Stomach (tissue), 9 donors: ENCODE data around the gene COG4. TPM values are rescaled to one million over a fixed set of nuclear protein-coding genes. Genes with fewer than 3 reads are reported as not detected.
"Not testable (repeated sequence)": the region's sequence is repeated elsewhere in the genome, so short reads cannot be mapped to it uniquely, and the experiment has no call there.

Experiments used
- DNase-seq, 2 donors: peaks; one replicate each; pipeline versions ENCODE4 v3.0.0 to v3.0.0-alpha.2; 2013 to 2019
- H3K27ac ChIP-seq, 5 donors: fragments of 200-600 bp in 4 of 5; sonication (generic) in 4 of 5; one replicate each; pipeline ENCODE4 v1.5.1; 2013 to 2019; ENCODE audit warnings: mild to moderate bottlenecking in 1 of 5, moderate library complexity in 1 of 5
- H3K27me3 ChIP-seq, 3 donors: fragments of 200-600 bp; sonication (generic); one replicate each; pipeline ENCODE4 v1.5.1; 2017 to 2019; ENCODE audit warnings: mixed run types in 1 of 3
- H3K36me3 ChIP-seq, 4 donors: fragments of 200-600 bp; sonication (generic); 1 replicate in 3 of 4; 2 replicates in 1 of 4; pipeline ENCODE4 v1.5.1; 2016 to 2019
- H3K4me1 ChIP-seq, 4 donors: fragments of 200-600 bp; sonication (generic); one replicate each; pipeline ENCODE4 v1.5.1; 2016 to 2019
- H3K4me3 ChIP-seq, 4 donors: fragments of 200-600 bp; sonication (generic) in 3 of 4; one replicate each; pipeline ENCODE4 v1.5.1; 2016 to 2019; ENCODE audit warnings: mild to moderate bottlenecking in 1 of 4
- H3K9me3 ChIP-seq, 4 donors: fragments of 200-600 bp; sonication (generic); one replicate each; pipeline ENCODE4 v1.5.1; 2016 to 2019
- EP300 ChIP-seq: sonication (generic); formaldehyde crosslinking; IDR thresholded peaks from one replicate; pipeline ENCODE4 v1.6.1; 2017; ENCODE audit warnings: antibody characterized with exemption
- POLR2A ChIP-seq, 4 donors: fragments of 450-650 bp; IDR thresholded peaks; one replicate each; pipeline ENCODE4 v1.6.1; 2016; ENCODE audit warnings: antibody characterized with exemption in 4 of 4, control low read depth in 2 of 4, mild to moderate bottlenecking in 1 of 4, moderate library complexity in 1 of 4
- POLR2AphosphoS5 ChIP-seq, 3 donors: sonication (generic); formaldehyde crosslinking; IDR thresholded peaks; one replicate each; pipeline ENCODE4 v1.6.1; 2016; ENCODE audit warnings: antibody characterized with exemption in 3 of 3
- WGBS, 5 donors: extraction: QIAGEN DNeasy Blood & Tissue Kit in 3 of 5; methylation state at CpG; one replicate each; pipeline versions ENCODE4 v1.1.5 to v1.1.7; 2013 to 2018; 5-methylcytosine and 5-hydroxymethylcytosine counted together
- intact Hi-C: fragments of 100-400 bp; cut with DNase I; formaldehyde crosslinking; loops from one replicate; pipeline ENCODE4 v1.15.1; 2023; ENCODE audit warnings: low total_unique reads
- polyA plus RNA-seq, 3 donors: library from polyadenylated mRNA; stranded (reverse); fragments of 200-250 nt; gene quantifications; one replicate each; pipeline ENCODE4 v1.2.3, GENCODE V29; 2013
- total RNA-seq, 5 donors: library from RNA; depleted of rRNA; stranded (reverse); fragments of >200 nt; gene quantifications; one replicate each; pipeline versions ENCODE4 v1.1.0 to v1.2.3, GENCODE V29; 2014 to 2016
- TF ChIP-seq, protein P1 (sequence below), 7 experiments: fragments of 450-650 bp in 4 of 7; fragments of 200-600 bp in 3 of 7; sonication (generic) in 3 of 7; IDR thresholded peaks; one replicate each; pipeline ENCODE4 v1.5.1; 2016 to 2019; ENCODE audit warnings: antibody characterized with exemption in 7 of 7, control low read depth in 2 of 7, mild to moderate bottlenecking in 1 of 7
- donor health status: healthy with polysubstance abuse.
- donor health status: Bipolar disorder and iron deficiency.
- donor health status: healthy.

Gene COG4
- total and polyA plus RNA-seq, 8 donors, result 10.7 to 127 (median 37.4) TPM

DNA sequence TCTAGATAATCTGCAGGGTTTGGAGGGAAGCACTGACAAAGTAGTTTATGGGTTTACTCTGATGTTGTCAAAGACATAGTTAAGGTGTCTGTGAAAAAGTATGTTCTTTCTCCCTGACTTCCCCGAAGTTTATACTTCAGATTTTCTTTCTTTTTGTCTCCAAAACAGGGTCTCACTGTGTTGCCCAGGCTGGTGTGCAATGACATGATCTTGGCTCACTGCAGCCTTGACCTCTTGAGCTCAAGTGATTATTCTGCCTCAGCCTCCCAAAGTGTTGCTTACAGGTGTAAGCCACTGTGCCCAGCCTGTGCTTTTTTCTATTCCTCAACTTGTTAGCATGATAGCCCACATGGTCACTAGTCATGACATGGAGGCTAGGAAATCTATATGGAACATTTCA is 21.2 kb upstream of the COG4 start:
- TF ChIP-seq EP300, result no peak
- no peak for TF ChIP-seq POLR2A (IDR thresholded peaks at IDR 0.05)
- TF ChIP-seq, protein P1, sequence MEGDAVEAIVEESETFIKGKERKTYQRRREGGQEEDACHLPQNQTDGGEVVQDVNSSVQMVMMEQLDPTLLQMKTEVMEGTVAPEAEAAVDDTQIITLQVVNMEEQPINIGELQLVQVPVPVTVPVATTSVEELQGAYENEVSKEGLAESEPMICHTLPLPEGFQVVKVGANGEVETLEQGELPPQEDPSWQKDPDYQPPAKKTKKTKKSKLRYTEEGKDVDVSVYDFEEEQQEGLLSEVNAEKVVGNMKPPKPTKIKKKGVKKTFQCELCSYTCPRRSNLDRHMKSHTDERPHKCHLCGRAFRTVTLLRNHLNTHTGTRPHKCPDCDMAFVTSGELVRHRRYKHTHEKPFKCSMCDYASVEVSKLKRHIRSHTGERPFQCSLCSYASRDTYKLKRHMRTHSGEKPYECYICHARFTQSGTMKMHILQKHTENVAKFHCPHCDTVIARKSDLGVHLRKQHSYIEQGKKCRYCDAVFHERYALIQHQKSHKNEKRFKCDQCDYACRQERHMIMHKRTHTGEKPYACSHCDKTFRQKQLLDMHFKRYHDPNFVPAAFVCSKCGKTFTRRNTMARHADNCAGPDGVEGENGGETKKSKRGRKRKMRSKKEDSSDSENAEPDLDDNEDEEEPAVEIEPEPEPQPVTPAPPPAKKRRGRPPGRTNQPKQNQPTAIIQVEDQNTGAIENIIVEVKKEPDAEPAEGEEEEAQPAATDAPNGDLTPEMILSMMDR (IDR thresholded peaks at IDR 0.05), result no peak
- no peak for TF ChIP-seq POLR2AphosphoS5 (IDR thresholded peaks at IDR 0.05)
- H3K36me3 ChIP-seq, result peaks cover 79 to 100% (median 100%) of the 10 kb centered on the region in 4 donors
- WGBS, 5 donors, result 82 to 87% (median 84%) methylated on average over 1 of the region's 1 CpG
- H3K4me3 ChIP-seq, result no peak overlapping the region
- no peak for DNase-seq
- no peaks in the 10 kb centered on the region for H3K27me3 ChIP-seq
- intact Hi-C loops, result no loop called here
- H3K9me3 ChIP-seq, result no peaks in the 10 kb centered on the region
- H3K27ac ChIP-seq, result no peak overlapping the region
- peaks cover 0 to 3% (median 0%) of the 10 kb centered on the region in 4 donors for H3K4me1 ChIP-seq

DNA sequence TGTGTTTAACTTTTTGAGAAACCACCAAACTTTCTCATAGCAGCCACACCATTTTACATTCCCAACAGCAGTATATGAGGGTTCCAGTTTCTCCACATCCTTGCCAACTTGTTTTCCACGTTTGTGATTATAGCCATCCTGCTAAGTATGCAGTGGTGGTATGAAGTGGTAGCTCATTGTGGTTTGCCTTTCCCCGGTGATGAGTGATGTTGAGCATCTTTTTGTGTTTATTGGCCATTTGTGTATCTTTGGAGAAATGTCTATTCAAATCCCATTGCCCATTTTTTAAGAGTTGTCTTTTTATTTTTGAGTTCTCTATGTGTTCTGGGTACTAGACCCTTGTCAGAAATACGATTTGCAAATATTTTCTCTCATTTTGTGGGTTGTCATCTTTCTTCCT is 17.6 kb upstream of the COG4 start:
- no peak overlapping the region for H3K4me3 ChIP-seq
- H3K36me3 ChIP-seq, result peaks cover 84 to 100% (median 100%) of the 10 kb centered on the region in 4 donors
- no peaks in the 10 kb centered on the region for H3K9me3 ChIP-seq
- peaks cover 0 to 3% (median 0%) of the 10 kb centered on the region in 4 donors for H3K4me1 ChIP-seq
- no peak overlapping the region for H3K27ac ChIP-seq
- 52 to 57% (median 54%) methylated on average over 3 of the region's 3 CpGs for WGBS, 5 donors
- TF ChIP-seq EP300, result no peak
- intact Hi-C loops, result no loop called here
- H3K27me3 ChIP-seq, result no peaks in the 10 kb centered on the region
- DNase-seq, result no peak

DNA sequence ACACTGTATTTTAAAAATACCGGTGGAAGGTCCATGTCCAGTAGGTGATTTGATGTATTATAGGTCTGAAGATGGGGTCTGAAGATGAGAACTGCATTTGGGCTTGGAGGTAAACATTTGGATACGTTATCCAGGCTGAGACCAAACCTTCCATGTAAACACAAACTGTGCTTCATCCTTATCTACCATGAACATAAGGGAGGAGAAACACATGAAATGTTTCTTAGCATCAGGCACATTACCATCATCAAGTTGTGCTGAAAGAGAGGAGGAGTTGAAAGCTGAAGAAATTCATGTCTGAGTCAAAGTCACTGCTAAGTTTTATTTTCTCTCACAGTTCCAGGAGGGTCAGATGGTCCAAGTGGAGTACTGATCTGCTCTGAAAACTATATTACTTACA is 11.6 kb upstream of the COG4 start:
- no peak for TF ChIP-seq EP300
- TF ChIP-seq POLR2AphosphoS5 (IDR thresholded peaks at IDR 0.05), result no peak
- TF ChIP-seq POLR2A (IDR thresholded peaks at IDR 0.05), result no peak
- TF ChIP-seq, protein P1 (IDR thresholded peaks at IDR 0.05), result no peak
- Histone ChIP-seq H3K4me1 (peaks cover 0 to 4% (median 2%) of the 10 kb centered on the region in 4 donors), H3K36me3 (peaks cover 83 to 100% (median 100%) of the 10 kb centered on the region in 4 donors), H3K4me3 (no peak overlapping the region), H3K9me3 (no peaks in the 10 kb centered on the region), H3K27me3 (no peaks in the 10 kb centered on the region), H3K27ac (no peak overlapping the region)
- no peak for DNase-seq
- WGBS, 5 donors, result 69 to 77% (median 72%) methylated on average over 2 of the region's 2 CpGs
- intact Hi-C loops, result loop anchor here (10.0 kb wide), 1 partner anchor 120 kb away; no protein-coding TSS in a partner anchor

DNA sequence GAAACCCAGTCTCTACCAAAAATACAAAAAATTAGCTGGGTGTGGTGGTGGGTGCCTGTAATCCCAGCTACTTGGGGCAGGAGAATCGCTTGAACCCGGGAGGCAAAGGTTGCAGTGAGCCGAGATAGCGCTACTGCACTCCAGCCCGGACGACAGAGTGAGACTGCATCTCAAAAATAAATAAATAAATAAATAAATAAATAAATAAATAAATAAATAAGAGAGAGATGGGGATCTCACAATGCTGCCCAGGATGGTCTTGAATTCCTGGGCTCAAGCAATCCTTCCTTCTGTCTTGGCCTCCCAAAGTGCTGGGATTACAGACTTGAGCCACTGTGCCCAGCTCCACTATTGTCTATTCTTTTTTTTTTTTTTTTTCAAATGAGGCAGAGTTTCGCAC is 6.6 kb upstream of the COG4 start:
- not testable (repeated sequence) for DNase-seq, H3K9me3 ChIP-seq, H3K4me3 ChIP-seq, H3K27ac ChIP-seq, H3K27me3 ChIP-seq
- Histone ChIP-seq H3K4me1 (peaks cover 22 to 54% (median 44%) of the 10 kb centered on the region in 4 donors), H3K36me3 (peaks cover 65 to 90% (median 88%) of the 10 kb centered on the region in 4 donors)
- intact Hi-C loops, result loop anchor here (10.0 kb wide), 1 partner anchor 125 kb away; no protein-coding TSS in a partner anchor
- WGBS, 5 donors, result 69 to 97% (median 90%) methylated on average over 4 to 7 of the region's 7 CpGs

DNA sequence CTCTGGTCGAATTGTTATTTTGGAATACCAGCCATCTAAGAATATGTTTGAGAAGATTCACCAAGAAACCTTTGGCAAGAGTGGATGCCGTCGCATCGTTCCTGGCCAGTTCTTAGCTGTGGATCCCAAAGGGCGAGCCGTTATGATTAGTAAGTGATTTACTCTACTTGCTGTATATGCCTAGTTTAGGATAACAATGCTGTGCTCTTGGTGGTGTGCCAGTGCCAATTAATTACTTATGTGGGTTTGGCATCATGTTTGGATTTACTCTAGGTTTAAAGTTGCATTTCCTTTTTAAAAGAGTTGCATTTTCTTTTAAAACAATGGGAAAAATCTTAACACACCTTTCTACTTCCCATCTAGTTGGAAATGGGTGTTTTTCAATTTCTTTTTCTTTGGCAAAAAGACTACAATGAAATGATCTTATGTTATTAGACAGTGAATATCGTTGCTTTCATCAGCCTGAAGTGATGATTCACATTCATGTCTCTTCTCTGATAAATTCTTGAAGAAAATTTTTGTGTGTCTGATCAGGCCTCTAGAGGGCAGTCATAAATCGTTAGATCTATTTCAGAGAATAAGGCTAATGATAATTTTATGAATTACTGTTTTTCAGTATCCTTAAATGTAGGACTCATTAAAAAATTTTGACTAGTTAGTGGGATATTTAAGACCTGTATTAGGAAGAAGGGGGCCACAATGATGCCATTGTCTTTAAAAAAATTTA is 5.9 kb upstream of the COG4 start:
- Histone ChIP-seq H3K4me3 (no peak overlapping the region), H3K9me3 (no peaks in the 10 kb centered on the region), H3K4me1 (peaks cover 25 to 60% (median 48%) of the 10 kb centered on the region in 4 donors), H3K36me3 (peaks cover 61 to 83% (median 81%) of the 10 kb centered on the region in 4 donors), H3K27me3 (no peaks in the 10 kb centered on the region), H3K27ac (no peak overlapping the region)
- 53 to 66% (median 60%) methylated on average over 8 of the region's 8 CpGs for WGBS, 5 donors
- peak in 1 of 2 donors; percentile 49 for DNase-seq
- intact Hi-C loops, result no loop called here
- TF ChIP-seq EP300, result no peak
- TF ChIP-seq, protein P1 (IDR thresholded peaks at IDR 0.05), result peak in 3 of 7 experiments; percentile 8 to 47 (median 42)
